LHCN-M2 (cell line): ENCODE data around the gene SPATA31C1. TPM values are rescaled to one million over a fixed set of nuclear protein-coding genes. Genes with fewer than 3 reads are reported as not detected.
"Not testable (repeated sequence)": the region's sequence is repeated elsewhere in the genome, so short reads cannot be mapped to it uniquely, and the experiment has no call there.

Experiments used
- DNase-seq: peaks from one replicate; pipeline ENCODE4 v3.0.0-alpha.2; 2012; ENCODE audit warnings: low read depth
- polyA plus RNA-seq: library from polyadenylated mRNA; unstranded; fragments of >200 nt; gene quantifications from one replicate; pipeline ENCODE4 v1.2.1, GENCODE V29; 2012; ENCODE audit warnings: missing spikeins
- total RNA-seq: library from RNA; depleted of rRNA; stranded (reverse); fragments of >200 nt; gene quantifications from 2 replicates; pipeline ENCODE4 v1.2.3, GENCODE V29; 2014; rRNA removed

SPATA31C1 gene
- not detected in 2 replicates for total RNA-seq
- polyA plus RNA-seq, result not detected

DNA sequence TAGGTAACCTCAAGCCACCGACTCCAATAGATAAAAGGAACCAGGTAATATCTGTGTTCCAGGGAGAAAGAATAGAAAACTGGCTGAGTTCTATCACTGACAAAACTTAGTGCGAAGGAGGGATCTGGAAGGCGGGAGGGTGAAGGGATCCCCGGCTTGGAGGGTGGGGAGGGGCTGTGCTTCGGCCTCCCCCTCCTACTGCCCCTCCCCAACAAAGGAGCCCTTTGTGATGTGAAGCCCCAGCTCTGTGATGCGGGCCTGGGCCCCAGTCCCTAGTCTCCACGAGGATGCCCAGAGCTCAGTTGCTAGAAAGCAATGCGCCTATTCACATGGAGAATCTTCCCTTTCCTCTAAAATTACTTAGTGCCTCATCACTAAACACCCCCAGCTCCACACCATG is at the start of gene SPATA31C1:
Gene SPATA31C1, plus strand, starts transcription at position 301 of the 400 bp plus-strand sequence.
- not testable (repeated sequence) for DNase-seq

DNA sequence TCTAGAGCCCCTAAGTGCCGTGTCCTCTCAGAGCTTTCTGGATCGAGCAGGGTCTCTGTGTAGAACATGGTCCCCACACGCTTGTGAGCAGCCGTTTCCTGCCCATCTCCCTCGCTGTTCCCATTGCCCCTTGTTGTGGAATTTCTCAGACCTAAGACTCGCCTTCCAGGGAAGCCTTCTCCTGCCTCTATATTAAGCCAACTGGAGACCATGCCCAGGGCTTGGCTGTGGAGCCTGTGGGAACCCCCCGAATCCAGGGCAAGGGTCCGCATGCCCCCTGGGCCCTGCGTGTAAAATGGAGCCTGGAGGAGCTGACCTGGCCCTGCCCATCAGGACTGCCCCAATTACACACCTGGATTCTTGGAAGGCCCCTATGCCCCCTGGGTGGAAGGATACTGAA is 49.6 kb upstream of the SPATA31C1 start:
- DNase-seq, result no peak

DNA sequence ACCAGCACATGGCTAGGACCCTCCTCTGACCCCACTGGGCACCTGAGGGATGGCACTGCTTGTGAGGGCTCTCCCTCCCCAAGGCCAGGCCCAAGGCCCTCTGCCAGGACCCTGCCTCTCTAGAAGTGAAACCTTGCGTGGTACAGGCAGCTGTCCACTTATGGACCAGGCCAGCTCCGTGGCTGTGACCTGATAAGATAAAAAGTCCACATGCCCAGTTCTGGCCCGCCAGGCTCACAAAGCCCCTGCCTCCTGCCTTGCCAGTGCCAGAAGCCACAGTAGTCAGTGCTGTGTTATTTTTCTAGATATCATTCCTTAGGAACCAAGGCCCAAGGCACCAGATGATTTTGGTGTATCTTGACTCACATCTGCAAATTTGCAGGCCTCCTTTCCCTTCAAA is 49.1 kb upstream of the SPATA31C1 start:
- no peak for DNase-seq

DNA sequence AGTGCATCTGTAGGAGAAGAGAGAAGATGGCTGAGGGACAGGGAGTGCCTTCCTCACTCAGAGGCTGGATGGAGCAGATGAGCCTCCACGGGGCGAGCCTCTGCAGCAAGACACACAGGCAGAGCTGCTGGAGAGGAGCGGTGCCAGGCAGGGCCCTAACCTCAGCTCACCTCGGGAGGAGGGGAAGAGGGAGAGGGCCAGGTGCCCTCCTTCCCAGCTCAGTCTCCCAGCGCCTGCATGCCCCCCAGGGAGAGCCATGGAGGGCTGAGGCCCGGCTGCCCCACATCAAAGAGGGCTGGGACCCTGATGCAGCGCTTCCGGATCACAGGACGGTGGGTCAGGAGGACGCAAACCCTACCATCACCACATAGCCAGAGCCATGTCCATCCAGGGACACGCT is 48.7 kb upstream of the SPATA31C1 start:
- no peak for DNase-seq

DNA sequence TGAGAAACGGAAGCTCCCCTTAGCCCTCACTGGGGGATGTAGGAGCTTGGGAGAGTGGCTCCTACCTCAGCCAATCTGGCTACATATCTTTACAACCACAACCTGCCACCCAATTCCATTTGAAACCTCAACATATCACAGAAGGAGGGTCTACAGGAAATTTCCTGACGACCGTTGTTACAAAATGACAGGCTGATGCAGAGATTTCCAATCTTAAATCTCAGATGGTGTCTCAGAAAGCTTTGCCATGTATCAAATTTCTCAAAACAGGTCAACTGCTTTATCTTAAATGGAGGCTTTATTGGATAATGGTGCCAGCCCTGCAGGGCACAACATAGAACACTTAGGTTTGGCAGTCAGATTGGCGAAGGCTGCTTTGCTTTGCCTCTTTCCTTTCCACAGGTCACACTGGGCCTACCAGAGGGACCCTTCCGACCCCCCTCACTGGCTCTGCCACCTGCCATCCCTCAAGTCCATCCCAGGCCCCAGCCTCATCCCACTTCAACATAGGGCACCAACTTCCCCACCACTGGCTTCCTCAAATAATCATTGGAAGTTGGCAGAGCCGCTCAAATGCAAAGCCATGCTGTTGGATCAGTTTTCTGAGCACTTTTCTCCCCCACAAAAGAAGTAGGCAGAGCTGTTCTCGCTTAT is 46.2 kb upstream of the SPATA31C1 start:
- DNase-seq, result no peak

DNA sequence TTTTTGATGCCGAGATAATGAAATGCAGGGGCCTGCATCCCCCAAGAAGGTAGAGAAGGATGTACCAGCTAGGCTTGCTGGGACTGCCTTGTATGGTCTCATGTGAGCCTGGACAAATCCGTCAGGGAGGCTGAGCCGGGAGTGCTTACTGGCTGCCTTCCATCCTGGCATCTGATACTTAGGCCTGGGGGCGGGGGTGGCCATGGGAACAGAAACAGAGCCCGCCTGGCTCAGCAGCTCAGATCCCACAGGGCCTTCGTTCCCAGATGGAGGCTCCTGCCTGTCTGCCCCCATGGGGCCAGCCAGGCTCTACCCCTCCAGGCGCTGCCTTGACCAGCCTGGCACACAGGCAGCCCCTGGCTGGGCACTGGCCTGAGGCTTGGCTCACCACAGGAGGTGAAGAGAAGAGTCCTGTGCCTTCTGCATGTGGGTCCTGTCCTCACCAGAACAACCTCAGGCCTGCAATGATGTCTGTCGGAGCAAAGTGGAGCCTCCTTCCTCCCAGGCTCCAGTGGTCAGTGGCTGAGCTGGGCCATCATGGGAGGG is 45.6 kb upstream of the SPATA31C1 start:
- no peak for DNase-seq

DNA sequence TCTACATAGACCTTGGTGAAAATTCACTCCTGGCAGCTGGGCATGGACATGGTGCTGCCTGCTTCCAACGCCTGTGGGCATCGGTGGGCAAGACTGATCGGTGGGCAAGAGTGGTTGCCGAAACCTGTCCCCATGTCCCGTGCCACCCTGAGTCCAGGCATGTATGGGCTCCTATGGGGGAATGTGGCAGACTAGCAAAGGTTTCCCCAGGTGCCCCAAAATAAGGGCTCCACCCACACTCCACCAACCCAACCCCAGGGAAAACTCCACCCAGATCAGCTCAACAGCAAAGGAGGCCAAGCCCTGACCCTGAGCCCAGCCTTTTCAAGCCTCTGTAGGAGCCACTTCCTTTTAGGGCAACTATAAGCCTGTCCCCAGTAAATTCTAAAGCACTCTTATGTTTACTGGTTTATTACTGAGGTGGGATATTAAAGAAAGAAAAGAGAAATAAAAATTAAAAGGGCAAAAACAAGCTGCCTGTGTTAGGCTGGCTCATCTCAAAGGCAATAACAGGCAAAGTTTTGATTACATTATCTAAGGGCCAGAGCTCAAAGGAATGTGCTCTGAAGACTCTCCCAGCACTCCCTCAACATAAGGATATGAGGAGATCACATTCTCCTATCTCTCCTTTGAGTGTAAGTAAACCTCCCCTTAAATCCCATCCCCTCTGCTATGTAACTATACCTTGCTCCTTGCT is 44.0 kb upstream of the SPATA31C1 start:
- DNase-seq, result no peak

DNA sequence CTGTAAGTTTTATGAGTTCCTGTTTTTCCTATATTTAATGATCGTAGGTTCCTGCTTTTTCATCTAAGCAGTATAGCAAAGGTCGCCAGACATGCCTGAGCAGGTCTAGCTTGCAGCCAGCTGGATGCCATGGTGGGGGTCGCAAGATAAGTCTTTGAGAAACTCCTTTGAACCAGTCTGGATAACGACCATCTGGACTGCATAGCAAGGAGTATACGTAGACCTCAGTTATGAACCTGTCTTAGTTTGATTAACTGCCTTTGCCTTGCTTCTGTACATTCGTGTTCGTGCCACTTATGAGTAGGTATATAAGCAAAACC is 43.5 kb upstream of the SPATA31C1 start:
- no peak for DNase-seq

DNA sequence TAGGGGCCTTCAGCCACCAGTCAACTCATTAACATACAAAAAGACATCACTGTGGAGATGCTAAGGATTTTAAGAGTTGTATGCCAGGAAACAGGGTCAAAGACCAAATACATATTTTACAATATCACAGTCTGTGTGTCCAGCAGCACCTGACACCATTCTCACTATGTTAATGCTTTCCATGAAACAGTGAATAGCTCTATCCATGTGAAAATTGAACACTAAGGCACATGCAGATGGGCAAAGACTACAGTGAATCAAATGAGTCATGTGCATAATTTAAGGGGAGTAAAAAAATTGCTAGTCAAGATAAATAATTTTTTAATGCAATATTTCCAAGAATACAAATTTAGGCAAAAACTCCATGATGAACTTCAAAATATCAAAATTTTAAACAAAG is 42.7 kb upstream of the SPATA31C1 start:
- no peak for DNase-seq

DNA sequence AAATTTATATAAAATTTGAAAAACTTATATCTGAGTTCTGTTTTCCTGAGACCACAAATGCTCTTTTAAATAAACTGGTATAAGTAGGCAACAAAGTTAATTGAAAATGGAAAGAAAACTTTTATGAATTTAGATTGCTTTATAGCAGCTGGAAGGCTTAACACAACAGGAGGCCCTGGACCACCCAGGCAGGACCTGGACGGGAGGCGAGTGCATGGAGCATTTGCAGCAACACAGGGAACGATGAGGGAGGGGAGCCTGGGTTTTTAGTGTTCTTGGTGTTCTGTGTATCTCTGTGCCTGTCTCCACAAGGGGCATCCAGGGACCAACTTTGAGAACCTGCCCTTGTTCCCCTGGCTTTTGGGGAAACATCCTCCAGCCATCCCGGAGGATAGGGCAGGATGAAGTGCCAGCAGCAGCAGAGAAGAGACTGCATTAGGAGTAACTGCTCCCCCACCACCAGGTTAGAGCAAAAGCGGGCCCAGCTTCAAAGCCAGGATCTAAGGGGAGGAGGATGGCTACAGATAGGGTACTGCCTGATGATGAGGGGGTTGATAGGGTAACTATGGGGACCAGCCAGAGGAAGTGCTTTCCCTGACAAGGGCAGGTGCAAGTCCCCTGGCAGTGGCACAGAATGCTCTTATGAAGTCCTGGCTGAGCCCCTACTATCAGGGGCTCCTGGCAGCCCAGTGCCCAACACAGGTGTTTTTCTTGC is 41.8 kb upstream of the SPATA31C1 start:
- DNase-seq, result no peak

DNA sequence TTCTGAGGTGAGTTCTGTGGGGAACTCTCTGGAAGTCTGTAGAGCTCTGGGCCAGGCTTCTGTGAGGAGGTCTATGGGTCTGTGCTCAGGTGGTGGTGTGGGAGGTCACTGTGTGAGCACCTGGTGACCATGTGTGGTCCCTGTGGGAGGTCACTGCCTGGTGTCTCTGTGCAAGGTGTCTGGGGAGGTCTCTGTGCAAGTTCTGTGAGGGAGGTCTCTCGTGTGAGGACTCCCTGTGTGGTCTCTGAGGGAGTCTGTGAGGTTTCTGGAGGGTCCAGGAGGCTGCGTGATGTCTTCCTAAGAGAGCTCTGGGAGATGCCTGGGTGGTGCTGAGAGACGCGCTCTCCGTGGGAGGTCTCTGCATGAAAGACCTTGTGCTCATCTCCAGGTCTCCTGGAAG is 41.1 kb upstream of the SPATA31C1 start:
- DNase-seq, result no peak

DNA sequence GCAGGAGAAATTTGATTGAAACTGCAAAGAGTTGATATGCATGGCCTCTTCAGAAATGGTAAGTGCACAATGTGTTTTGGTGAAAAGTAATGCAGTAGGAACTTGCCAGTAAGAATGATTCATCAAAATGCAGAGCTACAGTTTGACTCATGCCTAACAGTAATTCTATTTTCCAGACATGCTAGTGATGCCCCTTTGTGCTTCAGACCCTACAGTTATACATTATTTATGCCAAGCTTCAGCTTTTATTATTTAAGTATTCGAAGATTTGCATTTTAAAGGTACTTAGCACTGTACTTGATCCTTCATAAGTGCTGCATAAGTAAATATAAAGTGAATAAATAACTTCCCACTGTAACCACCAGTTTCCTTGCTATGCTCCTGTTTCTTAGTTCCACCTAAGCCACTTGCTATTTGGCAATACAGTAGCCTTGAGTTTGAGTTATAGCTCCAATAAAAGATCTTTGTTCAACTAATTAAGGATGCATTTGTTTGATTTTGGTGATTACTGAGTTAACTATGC is 38.7 kb upstream of the SPATA31C1 start:
- peak; percentile 57 for DNase-seq

DNA sequence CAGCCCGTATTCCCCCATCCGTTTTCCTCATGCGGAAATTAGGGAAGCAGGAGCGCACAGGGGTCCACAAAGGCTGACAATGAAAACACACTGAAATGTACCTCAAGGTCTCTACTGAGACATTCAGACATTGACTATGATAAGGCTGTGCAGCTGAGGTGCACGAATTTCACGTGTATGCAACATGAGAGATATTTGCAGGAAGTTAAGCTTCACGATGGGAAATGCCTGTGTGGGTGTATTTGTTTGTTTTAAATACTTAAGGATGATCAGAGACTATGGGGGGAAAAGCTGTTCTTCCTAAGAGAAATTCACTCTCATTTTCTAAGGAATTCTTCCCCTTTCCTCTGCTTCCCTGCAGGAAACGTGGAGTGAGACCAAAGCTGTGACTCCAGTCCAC is 37.6 kb upstream of the SPATA31C1 start:
- DNase-seq, result no peak

DNA sequence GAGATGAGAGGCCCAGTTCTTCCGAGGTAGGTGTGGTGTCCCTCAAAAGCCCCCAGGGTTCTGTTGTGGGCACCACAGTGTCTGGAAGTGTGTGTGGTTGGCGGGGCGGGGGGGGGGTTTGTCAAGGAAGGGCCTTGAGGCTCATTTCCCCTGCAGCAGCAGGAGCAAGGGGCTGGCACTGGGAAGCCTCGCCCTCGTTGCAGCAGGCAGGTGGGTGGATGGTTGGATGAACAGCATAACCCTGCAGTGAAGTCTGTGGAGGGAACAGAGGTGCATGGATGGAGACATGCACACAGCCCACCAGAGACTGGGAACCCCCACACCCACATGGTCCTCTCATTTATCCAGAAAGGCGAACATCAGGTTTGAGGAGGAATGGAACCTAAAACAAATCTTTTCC is 37.1 kb upstream of the SPATA31C1 start:
- DNase-seq, result no peak

DNA sequence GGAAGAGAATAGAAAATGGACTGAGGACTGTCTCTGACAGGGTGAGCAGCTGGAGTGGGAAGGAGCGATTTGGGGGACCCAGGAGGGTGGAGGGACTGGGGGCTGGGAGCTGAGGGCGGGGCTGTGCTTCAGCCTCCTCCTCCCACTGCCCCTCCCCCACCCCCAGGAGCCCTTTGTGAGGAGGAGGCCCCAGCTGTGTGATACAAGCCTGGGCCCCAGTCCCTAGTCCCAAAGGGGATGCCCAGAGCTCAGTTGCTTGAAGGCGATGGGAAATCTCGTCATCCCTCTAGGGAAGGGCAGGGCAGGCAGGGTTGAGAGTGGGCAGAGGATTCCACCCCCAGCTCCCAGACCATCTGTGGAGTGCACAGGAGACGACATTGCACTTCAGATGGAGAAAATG is 35.1 kb upstream of the SPATA31C1 start, which contains the start of gene SPATA31E1:
Gene SPATA31E1, plus strand, starts transcription at position 251 of the 400 bp plus-strand sequence. Its CDS starts 15 bp downstream, at position 266.
- no peak for DNase-seq

DNA sequence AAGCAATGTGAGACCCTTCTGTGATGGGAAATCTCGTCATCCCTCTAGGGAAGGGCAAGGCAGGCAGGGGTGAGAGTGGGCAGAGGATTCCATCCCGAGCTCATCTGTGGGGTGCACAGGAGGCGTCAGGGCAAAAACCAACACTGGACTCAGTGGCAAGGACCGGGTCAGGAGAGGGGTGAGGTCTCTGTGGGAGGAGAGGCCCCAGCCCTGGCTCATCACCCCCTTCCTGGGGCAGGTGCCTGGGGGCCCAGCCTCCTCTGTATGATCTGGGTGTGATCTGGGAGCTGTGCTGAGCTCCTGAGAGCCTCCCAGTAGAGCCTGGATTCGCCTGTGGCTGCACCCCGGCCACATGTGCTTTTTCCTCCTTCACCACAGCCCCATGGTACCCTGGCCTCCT is 34.5 kb upstream of the SPATA31C1 start:
- DNase-seq, result no peak

DNA sequence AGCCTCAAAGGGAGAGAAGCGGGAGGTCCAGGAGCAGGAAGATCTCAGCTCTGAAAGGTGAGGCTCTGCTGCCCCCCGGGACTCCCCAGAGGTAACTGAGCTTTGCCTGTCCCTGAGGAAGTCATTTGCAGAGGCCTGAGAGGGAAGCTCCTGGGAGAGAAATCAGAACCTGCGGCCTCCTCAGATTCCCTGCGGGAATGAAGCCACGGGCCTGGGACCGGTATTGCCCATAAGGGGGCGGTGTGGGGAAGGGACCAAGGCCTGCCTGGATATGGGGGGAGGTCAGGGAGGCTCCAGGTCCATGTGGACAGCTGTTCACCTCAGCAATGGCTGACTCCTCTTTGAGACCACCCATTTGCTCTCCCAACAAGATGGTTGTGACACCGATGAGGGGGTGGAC is 33.8 kb upstream of the SPATA31C1 start:
- no peak for DNase-seq

DNA sequence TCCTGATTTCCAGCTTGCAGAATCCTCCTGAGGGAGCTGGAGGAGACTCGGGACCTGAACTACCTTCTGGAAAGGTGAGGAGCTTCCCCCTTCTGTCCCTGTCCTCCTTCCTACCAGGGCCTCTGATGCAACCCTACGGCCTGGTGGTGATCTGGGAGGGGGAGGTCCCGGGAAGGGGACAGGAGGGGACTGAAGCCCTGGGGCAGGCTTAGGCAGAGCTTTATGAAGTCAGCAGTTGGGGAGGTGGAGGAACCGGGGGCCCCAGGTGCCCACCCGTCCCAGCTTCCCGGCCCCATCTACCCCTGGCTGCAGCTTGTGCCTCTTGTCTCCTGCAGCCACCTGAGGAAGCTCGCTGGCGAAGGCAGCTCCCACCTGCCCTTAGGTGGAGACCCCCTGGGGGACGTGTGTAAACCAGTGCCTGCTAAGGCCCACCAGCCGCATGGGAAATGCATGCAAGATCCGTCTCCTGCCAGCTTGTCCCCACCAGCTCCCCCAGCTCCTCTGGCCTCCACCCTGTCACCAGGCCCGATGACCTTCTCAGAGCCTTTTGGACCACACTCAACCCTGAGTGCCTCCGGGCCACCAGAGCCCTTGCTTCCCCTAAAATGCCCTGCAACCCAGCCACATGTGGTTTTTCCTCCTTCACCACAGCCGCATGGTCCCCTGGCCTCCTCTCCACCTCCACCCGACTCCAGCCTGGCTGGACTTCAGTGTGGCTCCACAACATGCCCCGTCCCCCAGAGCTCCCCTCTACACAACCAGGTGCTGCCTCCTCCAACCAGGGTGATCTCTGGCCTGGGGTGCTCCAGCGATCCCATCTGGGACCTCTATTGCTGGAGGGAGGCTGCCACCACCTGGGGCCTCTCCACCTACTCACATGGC is 32.9 kb upstream of the SPATA31C1 start:
- DNase-seq, result no peak

DNA sequence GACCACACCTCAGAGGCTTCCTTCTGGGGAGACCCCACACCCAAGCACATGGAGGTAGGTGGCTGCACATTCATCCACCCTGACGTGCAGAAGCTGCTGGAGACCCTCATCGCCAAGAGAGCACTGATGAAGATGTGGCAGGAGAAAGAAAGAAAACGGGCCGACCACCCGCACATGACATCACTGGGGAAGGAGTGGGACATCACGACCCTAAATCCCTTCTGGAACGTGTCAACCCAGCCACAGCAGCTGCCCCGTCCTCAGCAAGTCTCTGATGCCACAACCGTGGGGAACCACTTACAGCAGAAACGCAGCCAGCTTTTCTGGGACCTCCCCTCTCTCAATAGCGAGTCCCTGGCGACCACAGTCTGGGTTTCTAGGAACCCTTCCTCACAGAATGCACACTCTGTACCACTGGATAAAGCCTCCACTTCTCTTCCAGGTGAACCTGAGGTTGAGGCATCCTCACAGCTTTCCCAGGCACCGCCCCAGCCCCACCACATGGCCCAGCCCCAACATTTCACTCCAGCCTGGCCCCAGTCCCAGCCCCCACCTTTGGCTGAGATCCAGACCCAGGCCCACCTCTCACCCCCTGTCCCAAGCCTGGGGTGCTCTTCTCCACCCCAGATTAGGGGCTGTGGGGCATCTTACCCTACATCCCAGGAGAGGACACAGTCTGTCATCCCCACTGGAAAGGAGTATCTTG is 32.1 kb upstream of the SPATA31C1 start:
- DNase-seq, result no peak

DNA sequence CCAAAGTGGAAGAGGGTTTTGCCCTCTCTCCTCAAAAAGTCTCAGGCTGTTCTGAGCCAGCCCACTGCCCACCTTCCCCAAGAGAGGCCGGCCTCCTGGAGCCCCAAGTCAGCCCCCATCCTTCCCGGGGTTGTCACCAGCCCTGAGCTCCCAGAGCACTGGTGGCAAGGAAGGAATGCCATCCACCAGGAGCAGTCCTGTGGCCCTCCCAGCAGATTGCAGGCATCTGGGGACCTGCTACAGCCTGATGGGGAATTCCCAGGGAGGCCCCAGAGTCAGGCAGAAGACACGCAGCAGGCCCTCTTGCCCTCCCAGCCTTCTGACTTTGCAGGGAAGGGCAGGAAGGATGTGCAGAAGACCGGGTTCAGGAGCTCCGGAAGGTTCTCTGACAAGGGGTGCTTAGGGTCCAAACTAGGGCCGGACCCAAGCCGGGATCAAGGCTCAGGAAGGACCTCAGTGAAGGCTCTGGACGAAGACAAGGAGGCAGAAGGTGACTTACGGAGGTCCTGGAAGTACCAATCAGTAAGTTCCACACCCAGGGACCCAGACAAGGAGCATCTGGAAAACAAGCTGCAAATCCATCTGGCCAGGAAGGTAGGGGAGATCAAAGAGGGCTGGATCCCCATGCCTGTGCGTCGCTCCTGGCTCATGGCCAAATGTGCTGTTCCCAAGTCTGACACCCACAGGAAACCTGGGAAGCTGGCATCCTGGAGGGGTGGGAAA is 31.4 kb upstream of the SPATA31C1 start:
- no peak for DNase-seq
